ENCODE results near the gene ENOX2.
A peak's percentile ranks its signal among the peaks of the same experiment; 100 is the strongest.

Gene ENOX2

DNA sequence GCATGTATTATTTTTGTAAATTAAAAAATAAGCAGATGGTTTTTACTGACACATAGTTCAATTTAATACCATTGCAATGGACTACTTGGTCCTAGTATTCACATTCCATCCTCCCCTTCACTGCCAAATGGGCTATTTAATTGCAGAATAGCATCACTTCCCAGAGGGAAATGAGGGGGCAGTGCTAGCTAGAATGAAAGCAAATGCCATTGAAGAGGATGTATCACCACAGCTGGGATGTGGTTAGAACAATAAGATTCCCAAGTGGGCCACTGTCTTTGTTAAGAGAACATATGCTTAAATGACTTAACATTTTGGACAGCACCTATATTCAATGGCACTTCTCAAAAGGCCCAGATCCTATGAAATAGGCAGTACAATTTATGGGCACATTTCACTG lies 276.5 kb downstream of the ENOX2 start:
- no peak for DNase-seq (ENCODE audit: low spot score)

DNA sequence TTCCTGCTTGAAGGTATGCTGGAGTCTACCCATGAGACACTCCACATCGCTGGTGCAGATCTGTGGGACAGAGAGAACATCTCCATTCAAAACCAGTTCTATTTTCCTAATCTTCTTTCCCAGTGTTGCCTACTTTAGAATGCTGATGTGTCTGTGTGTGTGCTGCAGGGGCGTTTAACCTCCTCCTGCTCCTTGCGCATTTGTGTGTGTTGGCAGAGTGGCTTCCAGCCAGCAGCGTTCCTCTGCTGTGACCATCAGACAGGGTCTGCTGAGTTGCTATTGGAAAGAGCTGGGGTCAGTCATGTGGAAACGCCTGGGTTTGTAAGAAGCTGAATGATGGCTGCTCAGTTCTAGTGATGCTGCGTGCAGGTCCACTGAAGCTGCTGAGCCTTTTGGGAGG lies 277.6 kb downstream of the ENOX2 start:
- no peak for DNase-seq (ENCODE audit: low spot score)

GRCh38 chrX:130623518-130623917 lies 279.5 kb downstream of the ENOX2 start:
- DNase-seq (ENCODE audit: low spot score) = no peak

- no peak for DNase-seq (ENCODE audit: low spot score)
Measured at GRCh38 chrX:130615941-130616340, 287.1 kb downstream of the ENOX2 start.

GRCh38 chrX:130607431-130607830 lies 295.6 kb downstream of the ENOX2 start:
- DNase-seq (ENCODE audit: low spot score) = no peak

DNA sequence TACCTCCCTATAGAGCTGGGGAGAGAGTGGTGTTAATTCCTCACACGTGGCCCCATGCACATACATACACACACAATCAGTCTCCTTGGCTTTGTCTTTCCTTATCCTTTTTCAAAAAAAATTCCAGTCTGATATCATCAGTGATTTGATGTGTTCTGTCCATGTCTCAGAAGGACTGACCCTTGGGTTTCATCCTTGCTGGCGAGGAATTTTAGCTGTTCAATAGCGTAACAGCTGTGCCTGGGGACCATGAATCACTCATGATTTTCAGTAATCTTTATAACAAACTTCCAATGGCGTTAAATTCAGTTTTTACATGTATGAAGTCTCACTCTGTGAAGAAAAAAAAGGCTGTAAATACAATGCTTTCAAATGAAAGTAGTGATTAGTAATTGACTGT lies 296.6 kb downstream of the ENOX2 start:
- DNase-seq (ENCODE audit: low spot score) = no peak

DNA sequence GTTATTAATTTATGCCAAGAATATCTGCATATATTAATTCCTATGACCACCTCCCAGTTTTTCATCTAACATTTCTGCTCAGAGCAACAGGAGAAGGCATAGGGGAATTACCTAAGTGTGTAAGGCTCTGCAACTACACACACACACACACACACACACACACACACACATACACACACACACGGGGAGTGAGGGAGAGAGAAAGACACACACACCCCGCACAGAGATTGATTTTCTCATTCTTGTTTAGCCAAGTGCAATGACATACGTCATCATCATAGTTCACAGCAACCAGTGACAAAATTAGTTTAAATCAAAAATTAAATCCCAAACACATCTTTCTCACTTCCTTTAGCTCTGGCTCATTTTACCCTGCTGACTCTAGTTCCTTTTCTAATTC lies 298.1 kb downstream of the ENOX2 start:
- no peak for DNase-seq (ENCODE audit: low spot score)

DNA sequence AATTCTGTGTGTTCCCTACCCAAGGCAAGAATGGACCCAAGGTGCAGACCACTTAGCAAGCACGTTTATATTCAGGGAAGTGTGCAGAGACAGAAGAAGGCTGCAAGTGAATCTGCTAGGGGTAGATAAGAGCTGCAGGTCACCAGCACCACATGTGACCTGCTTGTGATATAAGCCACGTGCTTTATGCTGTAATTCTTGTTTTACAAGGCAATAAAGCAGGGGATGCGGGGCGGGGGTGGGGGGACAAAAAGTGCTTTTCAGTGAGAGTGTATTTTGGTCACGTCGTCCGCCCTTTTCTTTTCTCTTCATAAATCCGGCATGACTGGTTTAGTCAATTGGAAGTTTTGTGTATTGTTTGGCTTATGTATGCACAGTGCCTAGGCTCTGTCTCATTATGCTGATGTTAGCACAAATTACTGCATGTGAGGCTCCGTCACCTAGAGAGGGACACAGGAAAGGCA lies 308.5 kb downstream of the ENOX2 start:
- no peak for DNase-seq (ENCODE audit: low spot score)

DNA sequence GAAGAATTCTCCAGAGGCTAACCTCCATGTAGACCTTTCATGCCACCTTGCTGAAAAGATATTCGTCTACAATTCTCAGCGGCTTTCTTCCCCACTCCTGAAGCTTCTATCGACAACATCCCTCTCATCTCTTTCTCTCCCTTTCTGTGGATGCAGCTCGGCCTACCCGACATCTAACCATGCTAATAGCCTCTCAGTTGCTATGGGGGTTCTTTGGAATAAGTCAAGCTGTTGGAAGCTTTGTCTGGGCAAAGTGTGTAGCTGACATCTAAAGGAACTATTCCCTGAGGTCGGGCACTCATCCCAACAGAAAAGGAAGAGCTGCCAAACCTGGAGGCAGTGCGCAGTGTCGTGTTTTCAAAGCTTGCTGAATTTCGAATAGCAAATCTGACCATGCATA lies 309.1 kb downstream of the ENOX2 start:
- DNase-seq (ENCODE audit: low spot score) = no peak

DNA sequence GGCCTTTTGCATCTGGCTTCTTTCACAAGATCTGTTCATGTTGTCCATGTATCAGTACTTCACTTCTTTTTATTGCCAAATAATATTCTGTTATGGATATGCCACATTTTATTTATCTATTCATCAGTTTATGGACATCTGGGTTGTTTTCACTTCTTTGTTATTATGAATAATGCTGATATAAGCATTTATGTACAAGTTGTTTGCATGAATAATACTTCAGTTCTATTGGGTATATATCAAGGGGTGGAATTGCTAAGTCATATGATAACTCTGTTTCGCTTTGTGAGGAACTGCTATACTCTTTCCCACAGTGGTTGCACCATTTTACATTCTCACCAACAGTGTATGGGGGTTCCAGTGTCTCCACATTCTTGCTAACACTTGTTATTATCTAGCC lies 310.8 kb downstream of the ENOX2 start:
- no peak for DNase-seq (ENCODE audit: low spot score)

- DNase-seq (ENCODE audit: low spot score) = no peak
Measured at GRCh38 chrX:130578906-130579305, 324.1 kb downstream of the ENOX2 start.

DNA sequence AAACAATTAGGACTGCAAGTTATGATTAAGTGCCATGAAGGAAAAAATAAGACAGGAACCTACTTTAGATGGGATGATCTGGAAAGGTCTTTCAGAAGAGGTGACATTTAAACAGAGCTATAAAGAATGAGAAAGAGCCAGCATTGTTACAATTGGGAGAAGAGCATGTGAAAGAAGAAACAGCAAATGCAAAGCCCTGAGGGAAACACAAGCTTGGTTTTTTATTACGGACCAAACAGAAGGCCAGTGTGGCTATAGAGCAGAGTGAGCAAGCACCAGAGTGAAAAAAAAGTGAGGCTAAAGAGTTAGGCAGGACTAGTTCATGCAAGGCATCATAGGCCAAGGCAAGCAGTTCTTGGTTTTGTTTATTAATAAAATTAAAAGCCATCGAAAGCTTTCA lies 325.6 kb downstream of the ENOX2 start:
- no peak for DNase-seq (ENCODE audit: low spot score)

- DNase-seq (ENCODE audit: low spot score) = peak; percentile 54
Measured at GRCh38 chrX:130575831-130576389, 327.1 kb downstream of the ENOX2 start.

All from RKO (cell line).